GM19043 (cell line): ENCODE data around the gene ABAT.

Source experiments
- ATAC-seq: cut with Tn5 transposase; IDR thresholded peaks from one replicate; pipeline ENCODE4 v1.9.1; 2021; ENCODE audit warnings: low read depth; ENCODE audit not compliant: unreplicated experiment

The ABAT gene

DNA sequence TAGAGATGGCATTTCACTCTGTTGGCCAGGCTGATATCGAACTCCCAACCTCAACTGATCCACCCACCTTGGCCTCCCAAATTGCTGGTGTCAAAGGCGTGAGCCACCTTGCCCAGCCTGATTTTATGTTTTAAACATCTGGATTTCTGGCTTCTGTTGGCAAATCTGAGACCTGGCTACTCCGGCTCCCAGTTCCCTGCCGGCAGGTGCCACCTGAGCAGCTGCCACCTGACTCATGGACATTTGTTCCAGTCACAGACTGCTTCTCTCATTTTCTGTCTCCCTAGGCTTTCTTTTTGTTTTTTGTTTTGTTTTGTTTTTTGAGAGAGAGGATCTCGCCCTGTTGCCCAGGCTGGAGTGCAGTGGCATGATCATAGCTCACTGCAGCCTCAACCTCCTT, 132.8 kb downstream of the ABAT start:
- ATAC-seq = no peak

DNA sequence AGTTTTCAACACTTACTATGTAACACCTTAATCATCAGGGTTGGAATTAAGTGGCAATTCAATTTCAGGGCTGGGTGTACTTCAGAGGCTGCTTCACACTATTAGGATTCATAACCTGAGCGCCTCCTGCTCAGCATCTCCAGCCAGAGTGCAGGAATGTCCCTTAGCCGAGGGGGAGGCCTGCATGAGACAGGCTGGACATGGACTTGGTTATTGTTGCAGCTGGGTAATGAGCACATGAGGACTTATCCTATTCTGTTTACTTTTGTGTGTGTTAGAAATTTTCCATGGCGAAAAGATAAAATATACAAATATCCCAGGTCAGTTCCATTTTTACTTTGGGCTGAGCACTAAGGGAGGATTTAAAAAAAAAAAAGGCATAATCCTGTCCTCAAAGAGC, 133.6 kb downstream of the ABAT start:
- no peak for ATAC-seq

DNA sequence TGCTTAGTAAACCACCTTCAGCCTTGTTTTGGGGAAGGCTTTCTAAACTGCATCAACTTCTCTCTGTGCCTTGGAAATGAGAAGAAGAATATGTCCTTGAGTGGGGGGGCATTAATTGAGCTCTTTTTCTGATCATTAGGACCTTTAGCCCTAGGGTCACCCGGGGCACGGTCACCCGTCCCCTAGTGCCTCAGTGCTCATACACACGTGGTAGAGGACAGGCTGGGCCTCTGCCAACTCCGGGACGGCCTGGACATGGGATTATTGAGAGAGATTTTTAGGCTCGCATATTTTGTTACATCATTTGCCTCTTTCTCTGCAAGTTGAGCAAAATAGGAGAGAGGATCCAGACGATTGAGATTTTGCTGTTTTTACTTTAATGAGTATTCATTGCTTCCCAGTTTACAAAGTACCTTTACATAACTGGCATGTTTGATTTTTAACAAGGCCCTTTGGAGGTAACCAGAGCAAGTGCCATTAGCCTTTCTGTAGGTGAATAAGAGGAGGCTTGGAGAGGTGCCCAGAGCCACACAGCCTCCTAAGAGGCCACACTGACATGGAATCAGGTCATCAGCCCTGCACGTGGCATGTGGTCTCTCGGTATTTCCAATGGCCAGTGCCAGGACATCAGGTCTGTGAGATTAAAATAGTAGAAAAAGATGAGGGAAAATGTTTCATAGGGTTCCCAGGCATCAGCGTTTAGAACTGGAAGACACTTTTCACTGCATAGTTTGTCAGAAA, 134.4 kb downstream of the ABAT start:
- no peak for ATAC-seq

DNA sequence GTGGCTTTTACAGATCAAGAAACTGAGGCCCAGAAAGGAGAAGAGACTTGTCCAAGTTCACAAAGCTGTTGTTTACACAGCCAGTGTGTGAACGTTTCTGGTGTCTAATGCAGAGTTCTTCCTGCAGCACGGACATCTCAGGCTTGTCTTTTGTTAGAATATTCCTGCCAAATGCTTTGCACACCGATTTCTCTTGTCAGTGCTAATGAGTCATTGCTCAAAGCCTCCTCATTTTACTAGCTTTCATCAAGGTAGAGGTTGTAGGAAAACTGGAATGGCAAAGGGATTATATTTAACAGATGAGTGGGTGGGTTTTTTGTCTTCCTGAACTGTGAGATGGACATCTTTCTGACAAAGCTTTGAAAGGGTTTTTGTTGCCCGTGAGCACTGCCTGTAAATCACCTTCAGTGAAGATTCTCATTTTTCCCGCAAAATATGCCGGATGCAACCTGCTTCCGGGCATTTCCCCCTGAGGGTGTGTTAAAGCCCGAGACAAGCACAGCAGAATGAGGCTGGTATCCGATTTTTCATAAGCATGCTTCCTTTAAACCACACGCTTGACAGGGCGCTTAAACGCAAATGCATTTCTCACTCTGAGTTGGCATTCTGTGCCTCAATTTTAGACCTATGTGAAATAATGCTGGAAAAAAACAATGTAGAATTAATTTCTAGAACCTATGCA, 137.9 kb downstream of the ABAT start:
- no peak for ATAC-seq

DNA sequence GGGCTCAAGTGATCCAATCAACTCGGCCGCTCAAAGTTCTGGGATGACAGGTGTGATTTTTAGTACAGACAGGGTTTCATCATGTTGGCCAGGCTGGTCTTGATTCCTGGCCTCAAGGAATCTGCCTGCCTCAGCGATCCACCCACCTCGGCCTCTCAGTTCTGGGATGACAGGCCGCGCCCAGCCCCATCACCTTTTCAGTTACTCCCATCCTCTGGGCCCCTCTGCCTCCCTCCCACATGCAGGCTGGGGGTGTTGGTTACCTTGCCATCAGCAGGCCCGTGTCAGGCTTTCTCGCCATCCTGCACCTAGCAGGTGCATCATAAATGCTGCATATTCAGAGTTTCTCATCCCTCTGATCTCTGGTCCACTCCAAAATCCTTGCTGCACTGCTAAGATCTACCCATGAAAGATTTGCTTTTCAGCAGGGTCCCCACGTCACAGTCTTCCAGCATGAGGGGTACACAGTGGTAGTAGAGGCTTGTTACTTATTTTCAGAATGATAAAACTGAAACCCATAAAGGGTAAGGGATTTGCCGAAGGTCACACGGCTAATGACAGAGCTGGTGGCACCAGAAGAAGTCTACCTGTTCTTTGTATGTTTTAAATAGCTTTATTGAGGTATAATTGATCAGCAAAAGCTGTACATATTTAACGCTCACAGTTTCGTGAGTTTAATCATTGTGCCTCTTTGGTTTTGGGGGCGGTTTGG, 139.8 kb downstream of the ABAT start:
- ATAC-seq = no peak

DNA sequence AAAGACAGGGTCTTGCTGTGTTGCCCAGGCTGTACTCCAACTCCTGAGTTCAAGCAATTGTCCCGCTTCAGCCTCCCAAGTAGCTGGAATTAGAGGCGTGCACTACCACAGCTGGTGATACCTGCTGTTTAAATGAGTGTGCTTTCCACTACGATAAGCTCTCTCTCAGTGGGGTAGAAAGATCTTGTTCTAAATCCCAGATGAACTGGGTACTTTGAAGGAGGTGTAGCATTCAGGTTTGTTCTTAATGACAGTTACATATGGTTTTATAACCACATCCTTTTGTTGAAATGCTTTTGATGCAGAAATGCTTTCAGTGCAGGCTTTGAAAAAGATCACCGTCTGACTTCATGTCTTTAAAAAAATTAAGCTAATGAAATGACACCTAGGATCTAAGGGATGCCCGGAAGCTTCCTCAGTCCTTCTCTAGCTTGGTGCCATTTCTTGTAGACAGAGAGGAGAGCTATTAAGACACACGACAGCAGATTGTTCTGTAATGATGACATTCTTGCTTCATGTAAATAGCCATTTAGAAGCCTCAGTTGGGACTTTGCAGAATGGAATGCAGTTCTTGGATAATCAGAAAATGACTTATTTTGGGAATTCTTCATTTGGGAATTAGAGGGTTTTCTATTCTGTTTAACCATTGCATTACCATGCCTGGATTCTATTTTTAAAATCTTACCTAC, 142.7 kb downstream of the ABAT start:
- no peak for ATAC-seq

DNA sequence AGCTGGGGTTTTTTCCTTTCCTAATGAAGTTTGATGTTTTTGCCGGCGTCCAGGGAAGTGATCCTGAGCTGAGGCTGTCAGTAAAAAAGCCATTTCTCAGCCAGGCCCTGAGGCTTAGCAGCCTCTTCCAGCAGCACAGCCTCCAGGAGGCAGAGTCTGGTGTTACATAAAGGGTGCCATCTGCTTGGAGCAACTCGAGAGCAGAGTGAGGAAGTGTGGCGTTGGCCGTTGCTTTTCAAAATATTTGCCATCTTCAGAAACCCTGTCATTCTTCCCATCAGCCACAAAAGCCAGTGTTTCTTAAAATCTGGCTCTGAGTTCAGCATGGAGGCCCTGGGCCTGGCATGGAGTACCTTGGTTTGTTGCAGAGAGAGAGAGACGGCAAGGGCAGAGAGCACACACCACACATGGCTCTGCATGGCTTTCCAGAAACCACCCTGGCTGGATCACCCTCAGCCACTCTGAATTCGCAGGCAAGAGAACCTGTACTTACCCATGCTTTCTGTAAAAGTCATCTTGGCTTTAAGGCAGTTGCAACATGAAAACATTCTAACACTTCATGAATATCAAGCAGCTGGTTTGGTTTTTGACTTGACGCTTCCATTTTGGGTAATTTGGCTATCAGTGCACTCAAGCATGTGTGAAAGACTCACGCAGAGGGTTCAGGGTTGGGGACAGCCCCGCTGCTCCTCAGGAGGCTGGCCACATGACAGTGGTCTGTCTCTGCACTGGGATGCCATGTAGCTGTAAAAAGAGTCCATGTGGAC, 144.3 kb downstream of the ABAT start:
- peak; percentile 92 for ATAC-seq

DNA sequence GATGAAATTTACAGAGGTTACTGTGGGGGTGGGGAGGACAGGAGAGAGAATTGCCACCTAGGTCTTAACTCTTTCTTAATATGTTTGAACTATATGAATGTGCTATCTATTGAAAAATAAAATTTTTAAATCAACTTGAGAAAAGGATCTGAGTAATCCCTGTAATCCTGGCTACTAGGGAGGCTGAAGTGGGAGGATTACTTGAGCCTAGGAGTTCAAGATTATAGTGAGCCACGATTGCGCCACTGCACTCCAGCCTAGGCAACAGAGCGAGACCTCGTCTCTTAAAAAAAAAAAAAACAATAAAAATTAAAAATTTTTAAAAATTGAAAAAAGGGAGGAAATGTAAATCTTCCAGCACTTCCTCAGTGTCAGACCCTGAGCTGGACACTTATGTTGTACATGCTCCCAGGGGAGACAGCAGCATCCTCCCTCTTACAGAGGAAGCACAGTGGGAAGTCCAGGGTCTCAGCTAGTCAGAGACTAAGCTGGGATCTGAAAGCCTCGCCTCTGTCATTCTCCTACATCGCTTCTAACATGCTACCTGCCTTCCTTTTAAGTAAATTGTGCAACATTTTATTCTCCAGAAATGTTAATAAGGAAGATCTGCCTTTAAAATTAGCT, 145.1 kb downstream of the ABAT start:
- no peak for ATAC-seq

DNA sequence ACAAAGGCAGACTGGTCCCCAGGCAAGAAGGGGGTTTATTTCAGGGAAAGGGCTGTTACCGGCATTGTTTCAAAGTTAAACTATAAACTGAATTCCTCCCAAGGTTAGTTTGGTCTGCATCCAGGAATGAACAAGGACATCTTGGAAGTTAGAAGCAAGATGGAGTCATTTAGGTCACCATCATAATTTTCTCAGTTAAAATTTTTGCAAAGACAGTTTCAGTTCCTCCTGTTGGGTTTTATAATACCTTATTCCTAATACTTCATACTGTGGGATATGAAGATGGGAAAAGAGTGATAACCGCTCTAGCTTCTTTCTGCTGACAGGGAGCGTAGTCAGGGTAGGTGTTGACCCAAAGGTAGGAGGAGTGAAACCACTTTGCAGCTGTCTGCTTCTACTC, 148.0 kb downstream of the ABAT start:
- no peak for ATAC-seq

DNA sequence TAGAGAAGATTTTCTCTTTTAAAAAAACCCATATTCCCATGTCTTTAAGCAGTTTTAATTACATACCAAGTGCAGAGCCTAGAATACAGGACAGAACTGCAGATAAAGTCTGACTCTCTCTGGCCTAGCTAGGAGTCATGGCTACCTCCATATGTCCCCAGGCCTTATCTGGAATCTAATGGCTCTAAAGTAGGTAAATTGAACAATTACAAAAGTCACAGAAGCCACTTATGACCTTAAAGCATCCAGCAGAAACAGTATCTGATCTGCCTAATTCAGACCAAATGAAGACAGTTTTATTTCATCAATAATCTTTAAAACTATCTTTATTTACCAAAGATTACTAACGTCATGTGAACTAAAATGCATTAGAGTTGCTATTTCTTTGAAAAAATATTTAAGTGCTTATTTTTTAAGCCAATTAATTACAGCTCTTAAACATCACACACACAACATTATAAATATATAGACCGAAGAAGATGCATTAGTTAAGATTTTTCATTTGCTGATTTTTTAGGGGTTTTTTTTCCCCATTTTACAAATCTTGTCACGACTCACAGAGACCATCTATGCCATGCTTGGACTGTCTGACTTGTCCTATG, 152.0 kb downstream of the ABAT start:
- ATAC-seq = no peak

DNA sequence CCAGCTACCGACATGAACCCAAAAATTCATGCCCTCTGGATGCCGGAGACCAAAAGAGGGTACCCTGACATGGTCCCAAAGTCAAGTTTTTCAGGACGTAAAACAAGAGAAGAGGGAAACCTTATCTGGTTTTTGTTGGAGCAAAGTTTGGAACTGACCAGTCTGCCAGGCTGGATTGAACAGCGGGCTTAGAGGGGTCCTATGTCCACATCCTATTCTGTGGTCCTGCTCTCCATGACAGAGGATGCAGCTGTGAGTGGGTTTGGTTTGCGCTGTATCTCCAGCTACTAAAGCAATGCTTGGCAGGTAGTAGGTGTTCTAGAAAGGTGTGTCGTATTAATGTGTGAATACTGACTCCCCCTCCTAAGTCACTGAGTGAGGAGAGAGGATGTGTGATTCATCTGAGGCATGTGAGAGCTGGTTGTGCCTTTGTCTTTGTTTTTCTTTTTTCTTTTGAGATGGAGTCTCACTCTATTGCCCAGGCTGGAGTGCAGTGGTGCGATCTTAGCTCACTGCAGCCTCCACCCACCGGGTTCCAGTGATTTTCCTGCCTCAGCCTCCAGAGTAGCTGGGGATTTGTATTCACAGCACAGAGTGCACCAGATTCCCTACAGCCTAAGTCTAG, 154.2 kb downstream of the ABAT start:
- no peak for ATAC-seq

DNA sequence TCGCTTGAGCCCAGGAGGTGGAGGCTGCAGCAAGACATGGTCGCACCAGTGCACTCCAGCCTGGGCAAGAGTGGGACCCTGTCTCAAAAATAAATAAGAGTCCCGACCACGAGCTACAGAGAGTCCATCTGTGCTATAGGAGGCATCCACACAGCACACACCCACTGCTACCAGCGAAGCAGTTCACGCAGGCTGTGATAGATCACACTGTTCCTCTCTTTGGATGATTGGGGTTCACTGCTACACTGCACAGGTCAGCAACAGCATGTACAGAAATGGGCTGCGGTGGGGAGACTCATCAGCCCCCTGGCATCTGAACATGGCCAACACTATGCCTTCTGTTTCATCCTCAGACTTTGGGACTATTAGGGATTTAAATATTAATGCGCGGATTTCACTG, 157.0 kb downstream of the ABAT start:
- no peak for ATAC-seq

DNA sequence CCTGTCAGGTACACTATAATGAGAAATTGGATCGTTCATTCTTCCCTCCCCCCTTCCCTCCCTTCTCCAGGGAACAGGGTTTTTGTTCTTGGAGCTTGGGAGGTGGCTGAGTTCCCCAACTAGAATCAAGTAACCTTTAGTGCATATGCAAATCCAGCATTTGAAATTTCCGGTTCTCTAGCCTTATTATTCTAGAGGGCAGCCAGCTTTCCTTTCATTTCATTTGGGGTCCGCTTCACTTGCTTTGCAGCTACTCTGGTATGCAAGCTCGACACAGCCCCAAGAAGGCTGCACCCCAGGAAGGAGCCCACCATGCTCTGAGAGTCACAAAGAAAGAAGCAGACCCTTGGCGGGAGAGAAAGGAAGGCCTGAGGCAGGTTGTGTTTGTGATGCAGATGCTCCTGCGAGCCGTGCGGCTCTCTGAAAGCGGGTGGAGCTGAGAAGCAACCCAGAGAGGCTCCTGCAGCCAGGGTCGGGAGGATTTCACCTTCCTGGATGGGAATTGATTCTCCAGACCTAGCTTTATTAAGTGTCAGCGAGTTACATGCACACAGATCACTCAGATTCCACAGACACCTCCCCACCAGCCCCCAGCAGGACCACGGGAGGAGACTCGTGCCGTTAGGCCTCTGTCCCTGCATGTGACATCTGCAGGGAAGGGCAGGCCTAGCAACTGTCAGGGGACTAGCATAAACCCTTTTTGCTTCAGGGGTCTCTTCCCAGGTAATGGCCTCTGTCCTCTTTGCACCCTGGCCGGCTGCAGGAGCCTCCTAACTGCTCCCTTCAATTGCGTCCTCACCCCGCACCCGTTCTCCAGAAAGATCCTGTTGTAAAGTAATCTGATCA, 157.7 kb downstream of the ABAT start:
- ATAC-seq = no peak

DNA sequence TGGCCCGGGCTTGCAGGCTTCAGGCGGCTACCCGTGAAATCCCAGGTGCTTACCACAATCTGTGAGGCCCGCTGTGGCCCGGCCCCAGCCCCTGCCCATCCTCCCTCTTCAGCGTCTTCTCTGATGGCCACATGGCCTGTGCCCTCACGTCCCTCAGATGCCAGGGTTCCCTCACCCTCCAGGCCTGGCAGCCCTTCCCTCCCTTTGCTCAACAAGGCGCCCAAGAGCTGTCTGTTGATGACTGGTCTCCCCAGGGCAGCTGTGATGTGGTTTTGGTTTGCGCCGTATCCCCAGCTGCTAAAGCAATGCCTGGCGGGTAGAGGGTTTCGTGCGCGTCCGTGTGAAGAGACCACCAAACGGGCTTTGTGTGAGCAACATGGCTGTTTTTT, 158.3 kb downstream of the ABAT start:
- no peak for ATAC-seq
